WTC11 (cell line): Measurements from ENCODE around the gene ZNF786. TPM values are rescaled to one million over a fixed set of nuclear protein-coding genes. Genes with fewer than 3 reads are reported as not detected.

Experiments
- ATAC-seq: fragments of 200-7000 bp; cut with Tn5 transposase; 2 replicates; pipeline ENCODE4 v1.10.0; 2021; ENCODE audit warnings: mild to moderate bottlenecking, moderate library complexity
- CTCF ChIA-PET: fragments of 300-600 bp; sonication (Branson Sonifier 250); formaldehyde crosslinking; loops from one replicate; lab custom pipeline; 2021; ENCODE audit warnings: antibody characterized with exemption; lab: Charles Lee
- POLR2A ChIA-PET: fragments of 350-600 bp; sonication (Branson Sonifier 250); formaldehyde crosslinking; loops from one replicate; lab custom pipeline; 2021; ENCODE audit warnings: antibody characterized with exemption; lab: Charles Lee
- DNase-seq: peaks from one replicate; pipeline ENCODE4 v3.0.0; 2021; ENCODE audit warnings: low spot score
- H3K27ac Mint-ChIP-seq: 2 replicates; pipeline ENCODE4 v1.8.0; 2021; ENCODE audit warnings: mixed read lengths
- H3K27me3 Mint-ChIP-seq: 2 replicates; pipeline ENCODE4 v1.8.0; 2021; ENCODE audit warnings: low read depth, mild to moderate bottlenecking, moderate library complexity, mixed read lengths
- H3K36me3 Mint-ChIP-seq: 2 replicates; pipeline ENCODE4 v1.8.0; 2021; ENCODE audit warnings: mixed read lengths
- H3K4me1 Mint-ChIP-seq: 2 replicates; pipeline ENCODE4 v1.8.0; 2022; ENCODE audit warnings: mixed read lengths
- H3K4me3 Mint-ChIP-seq: 2 replicates; pipeline ENCODE4 v1.8.0; 2021; ENCODE audit warnings: mild to moderate bottlenecking, moderate library complexity, mixed read lengths
- H3K9me3 Mint-ChIP-seq: 2 replicates; pipeline ENCODE4 v1.8.0; 2021; ENCODE audit warnings: mixed read lengths
- ATF1 ChIP-seq: sonication (generic); formaldehyde crosslinking; IDR thresholded peaks from 2 replicates; pipeline ENCODE4 v1.8.1; 2023; ENCODE audit warnings: mild to moderate bottlenecking, moderate library complexity, missing genetic modification reagents
- CDX4 ChIP-seq: fragments of 250-450 bp; sonication (Bioruptor Pico); IDR thresholded peaks from 2 replicates; pipeline ENCODE4 v1.9.0; 2021; ENCODE audit warnings: moderate library complexity, mild to moderate bottlenecking, inconsistent platforms, borderline replicate concordance
- CREM ChIP-seq: sonication (generic); formaldehyde crosslinking; IDR thresholded peaks from 2 replicates; pipeline ENCODE4 v1.8.1; 2022; ENCODE audit warnings: mild to moderate bottlenecking, missing genetic modification reagents, moderate library complexity
- ELF4 ChIP-seq: sonication (generic); formaldehyde crosslinking; IDR thresholded peaks from 2 replicates; pipeline ENCODE4 v1.8.1; 2022; ENCODE audit warnings: low read depth, mild to moderate bottlenecking, moderate library complexity, missing genetic modification reagents
- GABPB1 ChIP-seq: sonication (generic); formaldehyde crosslinking; IDR thresholded peaks from 2 replicates; pipeline ENCODE4 v1.8.1; 2023; ENCODE audit warnings: mild to moderate bottlenecking, missing genetic modification reagents
- GRHL2 ChIP-seq: fragments of 250-450 bp; sonication (Bioruptor Pico); IDR thresholded peaks from 2 replicates; pipeline ENCODE4 v1.8.0; 2022; ENCODE audit warnings: mild to moderate bottlenecking, moderate library complexity; ENCODE audit not compliant: insufficient replicate concordance, severe bottlenecking
- GTF2I ChIP-seq: fragments of 250-450 bp; sonication (Bioruptor Pico); conservative IDR thresholded peaks from 2 replicates; pipeline ENCODE4 v1.4.0; 2021; ENCODE audit warnings: mild to moderate bottlenecking
- JAZF1 ChIP-seq: fragments of 250-450 bp; sonication (Bioruptor Pico); IDR thresholded peaks from 2 replicates; pipeline ENCODE4 v1.9.0; 2021; ENCODE audit warnings: moderate library complexity, mild to moderate bottlenecking, inconsistent platforms
- KAT7 ChIP-seq: sonication (generic); formaldehyde crosslinking; IDR thresholded peaks from 2 replicates; pipeline ENCODE4 v1.8.1; 2023; ENCODE audit warnings: missing genetic modification reagents, mild to moderate bottlenecking, borderline replicate concordance
- MLX ChIP-seq: sonication (generic); formaldehyde crosslinking; IDR thresholded peaks from 2 replicates; pipeline ENCODE4 v1.8.1; 2023; ENCODE audit warnings: mild to moderate bottlenecking, missing genetic modification reagents, moderate library complexity
- NFYB ChIP-seq: sonication (generic); formaldehyde crosslinking; conservative IDR thresholded peaks from 2 replicates; pipeline ENCODE4 v1.8.0; 2022; ENCODE audit warnings: low read depth, missing genetic modification reagents
- OVOL2 ChIP-seq: fragments of 250-450 bp; sonication (Bioruptor Pico); IDR thresholded peaks from 2 replicates; pipeline ENCODE4 v1.9.0; 2021; ENCODE audit warnings: mild to moderate bottlenecking, borderline replicate concordance
- PREB ChIP-seq: sonication (generic); formaldehyde crosslinking; IDR thresholded peaks from 2 replicates; pipeline ENCODE4 v1.8.1; 2022; ENCODE audit warnings: mild to moderate bottlenecking, missing genetic modification reagents, moderate library complexity, borderline replicate concordance
- SOX15 ChIP-seq: fragments of 250-450 bp; sonication (Bioruptor Pico); IDR thresholded peaks from 2 replicates; pipeline ENCODE4 v1.9.0; 2021; ENCODE audit warnings: mild to moderate bottlenecking
- SP1 ChIP-seq: sonication (generic); formaldehyde crosslinking; conservative IDR thresholded peaks from 2 replicates; pipeline ENCODE4 v1.8.1; 2022; ENCODE audit warnings: missing genetic modification reagents
- ZNF317 ChIP-seq: sonication (generic); formaldehyde crosslinking; IDR thresholded peaks from 2 replicates; pipeline ENCODE4 v1.8.1; 2023; ENCODE audit warnings: low read depth, mild to moderate bottlenecking, moderate library complexity, missing genetic modification reagents, borderline replicate concordance
- total RNA-seq: library from RNA; stranded (reverse); gene quantifications from 3 replicates; pipeline ENCODE4 v1.2.3, GENCODE V29; 2021
- TF ChIP-seq, protein P1 (sequence below): fragments of 250-450 bp; sonication (Bioruptor Pico); IDR thresholded peaks from 2 replicates; pipeline ENCODE4 v1.9.0; 2021; ENCODE audit warnings: mild to moderate bottlenecking
- TF ChIP-seq, protein P2 (sequence below): sonication (generic); formaldehyde crosslinking; IDR thresholded peaks from 2 replicates; pipeline ENCODE4 v1.8.1; 2022; ENCODE audit warnings: low read depth, missing genetic modification reagents, borderline replicate concordance

The ZNF786 gene
- total RNA-seq, 1 experiment from 2014 or later = 11.4 TPM

- peak overlapping the region; percentile 96 for H3K4me3 Mint-ChIP-seq
- H3K27me3 Mint-ChIP-seq = peaks cover 7% of the 10 kb centered on the region; the same call in 1 of the 2 replicates
- DNase-seq (no peak), ATAC-seq (no peak)
- H3K27ac Mint-ChIP-seq = peak overlapping the region; percentile 91
- CTCF ChIA-PET = interaction anchor here (0.9 to 4.0 kb wide), 6 partner anchors 21 to 44 kb away, joined by 3 to 15 read pairs (median 5); no protein-coding TSS in a partner anchor
- no peaks in the 10 kb centered on the region; the same call in 1 of the 2 replicates for H3K9me3 Mint-ChIP-seq
- peaks cover 12% of the 10 kb centered on the region for H3K36me3 Mint-ChIP-seq
- H3K4me1 Mint-ChIP-seq = peaks cover 49% of the 10 kb centered on the region
- TF ChIP-seq GRHL2 (CRISPR knock-in tag) (no peak), ELF4 (CRISPR knock-in tag) (peak; percentile 90; the same call in 1 of the 2 replicates), MLX (CRISPR knock-in tag) (0 out of 2 replicates have a peak, but pooled peaks have one; percentile 52), SOX15 (no peak), ZNF317 (CRISPR knock-in tag) (no peak), KAT7 (CRISPR knock-in tag) (no peak)
- TF ChIP-seq, protein P1, sequence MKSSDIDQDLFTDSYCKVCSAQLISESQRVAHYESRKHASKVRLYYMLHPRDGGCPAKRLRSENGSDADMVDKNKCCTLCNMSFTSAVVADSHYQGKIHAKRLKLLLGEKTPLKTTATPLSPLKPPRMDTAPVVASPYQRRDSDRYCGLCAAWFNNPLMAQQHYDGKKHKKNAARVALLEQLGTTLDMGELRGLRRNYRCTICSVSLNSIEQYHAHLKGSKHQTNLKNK = no peak
- POLR2A ChIA-PET = interaction anchor here (0.9 kb wide), 1 partner anchor 44 kb away, joined by 3 read pairs; no protein-coding TSS in a partner anchor
Measured at GRCh38 chr7:149027611-149028345, 62.7 kb downstream of the ZNF786 start.

DNA sequence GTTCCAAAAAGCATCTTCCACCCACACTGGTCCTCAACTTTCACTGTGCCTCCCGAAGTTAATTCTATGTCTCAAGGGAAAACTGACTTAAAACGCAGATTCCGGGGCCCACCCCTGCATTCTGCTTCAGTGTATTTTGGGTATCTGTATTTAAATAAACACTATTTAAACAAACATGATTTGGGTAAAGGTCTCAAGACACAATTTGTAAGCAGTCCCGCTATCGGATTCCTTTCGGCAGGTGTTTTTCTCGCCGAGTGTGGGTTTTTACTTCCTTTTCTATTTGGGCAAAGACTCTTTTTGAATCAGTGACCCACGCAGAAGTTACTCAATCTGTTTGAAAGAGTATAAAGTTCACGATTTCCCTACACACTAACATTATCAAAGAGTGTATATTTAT lies 63.5 kb downstream of the ZNF786 start:
- ATAC-seq = no peak
- H3K27me3 Mint-ChIP-seq = peaks cover 7% of the 10 kb centered on the region; the same call in 1 of the 2 replicates
- no peak for DNase-seq
- POLR2A ChIA-PET = no interaction called here
- H3K4me3 Mint-ChIP-seq = peak overlapping the region; percentile 96
- H3K27ac Mint-ChIP-seq = peak overlapping the region; percentile 91
- TF ChIP-seq JAZF1 (CRISPR knock-in tag) = no peak
- TF ChIP-seq, protein P2, sequence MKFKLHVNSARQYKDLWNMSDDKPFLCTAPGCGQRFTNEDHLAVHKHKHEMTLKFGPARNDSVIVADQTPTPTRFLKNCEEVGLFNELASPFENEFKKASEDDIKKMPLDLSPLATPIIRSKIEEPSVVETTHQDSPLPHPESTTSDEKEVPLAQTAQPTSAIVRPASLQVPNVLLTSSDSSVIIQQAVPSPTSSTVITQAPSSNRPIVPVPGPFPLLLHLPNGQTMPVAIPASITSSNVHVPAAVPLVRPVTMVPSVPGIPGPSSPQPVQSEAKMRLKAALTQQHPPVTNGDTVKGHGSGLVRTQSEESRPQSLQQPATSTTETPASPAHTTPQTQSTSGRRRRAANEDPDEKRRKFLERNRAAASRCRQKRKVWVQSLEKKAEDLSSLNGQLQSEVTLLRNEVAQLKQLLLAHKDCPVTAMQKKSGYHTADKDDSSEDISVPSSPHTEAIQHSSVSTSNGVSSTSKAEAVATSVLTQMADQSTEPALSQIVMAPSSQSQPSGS (CRISPR knock-in tag) = no peak
- TF ChIP-seq GABPB1 (CRISPR knock-in tag) = no peak
- no peak for TF ChIP-seq SP1 (CRISPR knock-in tag)
- no peak for TF ChIP-seq NFYB (CRISPR knock-in tag)
- TF ChIP-seq MLX (CRISPR knock-in tag) = no peak
- TF ChIP-seq GRHL2 (CRISPR knock-in tag) = no peak
- no peak for TF ChIP-seq PREB (CRISPR knock-in tag)
- no peak for TF ChIP-seq ATF1 (CRISPR knock-in tag)
- TF ChIP-seq CREM (CRISPR knock-in tag) = no peak
- no peak for TF ChIP-seq GTF2I
- TF ChIP-seq CDX4 = no peak
- TF ChIP-seq OVOL2 = no peak
- CTCF ChIA-PET = interaction anchor here (0.6 to 4.0 kb wide), 5 partner anchors 20 to 97 kb away, joined by 3 to 15 read pairs (median 5); no protein-coding TSS in a partner anchor
- peaks cover 53% of the 10 kb centered on the region for H3K4me1 Mint-ChIP-seq
- H3K9me3 Mint-ChIP-seq = no peaks in the 10 kb centered on the region; the same call in 1 of the 2 replicates
- peaks cover 12% of the 10 kb centered on the region for H3K36me3 Mint-ChIP-seq
